HL-60 (cell line): ENCODE data around the gene SIKE1.

ENCODE experiments used
- TF ChIP-seq, protein P1 (sequence below): IDR thresholded peaks from one replicate; pipeline ENCODE4 v1.5.1; 2011; ENCODE audit warnings: low read length, control low read depth, inconsistent platforms; ENCODE audit not compliant: insufficient read depth
- TF ChIP-seq, protein P2 (sequence below): IDR thresholded peaks from 2 replicates; pipeline ENCODE4 v1.6.1; 2012; ENCODE audit warnings: low read depth; ENCODE audit not compliant: insufficient replicate concordance

- TF ChIP-seq, protein P1, sequence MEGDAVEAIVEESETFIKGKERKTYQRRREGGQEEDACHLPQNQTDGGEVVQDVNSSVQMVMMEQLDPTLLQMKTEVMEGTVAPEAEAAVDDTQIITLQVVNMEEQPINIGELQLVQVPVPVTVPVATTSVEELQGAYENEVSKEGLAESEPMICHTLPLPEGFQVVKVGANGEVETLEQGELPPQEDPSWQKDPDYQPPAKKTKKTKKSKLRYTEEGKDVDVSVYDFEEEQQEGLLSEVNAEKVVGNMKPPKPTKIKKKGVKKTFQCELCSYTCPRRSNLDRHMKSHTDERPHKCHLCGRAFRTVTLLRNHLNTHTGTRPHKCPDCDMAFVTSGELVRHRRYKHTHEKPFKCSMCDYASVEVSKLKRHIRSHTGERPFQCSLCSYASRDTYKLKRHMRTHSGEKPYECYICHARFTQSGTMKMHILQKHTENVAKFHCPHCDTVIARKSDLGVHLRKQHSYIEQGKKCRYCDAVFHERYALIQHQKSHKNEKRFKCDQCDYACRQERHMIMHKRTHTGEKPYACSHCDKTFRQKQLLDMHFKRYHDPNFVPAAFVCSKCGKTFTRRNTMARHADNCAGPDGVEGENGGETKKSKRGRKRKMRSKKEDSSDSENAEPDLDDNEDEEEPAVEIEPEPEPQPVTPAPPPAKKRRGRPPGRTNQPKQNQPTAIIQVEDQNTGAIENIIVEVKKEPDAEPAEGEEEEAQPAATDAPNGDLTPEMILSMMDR: no peak
- TF ChIP-seq, protein P2, sequence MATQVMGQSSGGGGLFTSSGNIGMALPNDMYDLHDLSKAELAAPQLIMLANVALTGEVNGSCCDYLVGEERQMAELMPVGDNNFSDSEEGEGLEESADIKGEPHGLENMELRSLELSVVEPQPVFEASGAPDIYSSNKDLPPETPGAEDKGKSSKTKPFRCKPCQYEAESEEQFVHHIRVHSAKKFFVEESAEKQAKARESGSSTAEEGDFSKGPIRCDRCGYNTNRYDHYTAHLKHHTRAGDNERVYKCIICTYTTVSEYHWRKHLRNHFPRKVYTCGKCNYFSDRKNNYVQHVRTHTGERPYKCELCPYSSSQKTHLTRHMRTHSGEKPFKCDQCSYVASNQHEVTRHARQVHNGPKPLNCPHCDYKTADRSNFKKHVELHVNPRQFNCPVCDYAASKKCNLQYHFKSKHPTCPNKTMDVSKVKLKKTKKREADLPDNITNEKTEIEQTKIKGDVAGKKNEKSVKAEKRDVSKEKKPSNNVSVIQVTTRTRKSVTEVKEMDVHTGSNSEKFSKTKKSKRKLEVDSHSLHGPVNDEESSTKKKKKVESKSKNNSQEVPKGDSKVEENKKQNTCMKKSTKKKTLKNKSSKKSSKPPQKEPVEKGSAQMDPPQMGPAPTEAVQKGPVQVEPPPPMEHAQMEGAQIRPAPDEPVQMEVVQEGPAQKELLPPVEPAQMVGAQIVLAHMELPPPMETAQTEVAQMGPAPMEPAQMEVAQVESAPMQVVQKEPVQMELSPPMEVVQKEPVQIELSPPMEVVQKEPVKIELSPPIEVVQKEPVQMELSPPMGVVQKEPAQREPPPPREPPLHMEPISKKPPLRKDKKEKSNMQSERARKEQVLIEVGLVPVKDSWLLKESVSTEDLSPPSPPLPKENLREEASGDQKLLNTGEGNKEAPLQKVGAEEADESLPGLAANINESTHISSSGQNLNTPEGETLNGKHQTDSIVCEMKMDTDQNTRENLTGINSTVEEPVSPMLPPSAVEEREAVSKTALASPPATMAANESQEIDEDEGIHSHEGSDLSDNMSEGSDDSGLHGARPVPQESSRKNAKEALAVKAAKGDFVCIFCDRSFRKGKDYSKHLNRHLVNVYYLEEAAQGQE: no peak
Measured at GRCh38 chr1:114723915-114724314, 56.6 kb downstream of the SIKE1 start.
